Activated CD8-positive, alpha-beta memory T cell treated with anti-CD3 and anti-CD28 coated beads, Interleukin-2, amount 50 U/mL, for 1 hour (primary cell): ENCODE results near the gene POU2AF2.

Source experiments
- DNase-seq: peaks from one replicate; pipeline ENCODE4 v3.0.0-alpha.2; 2020; ENCODE audit errors: extremely low read depth

Gene POU2AF2

GRCh38 chr11:111331711-111332479 lies 86.4 kb downstream of the POU2AF2 start:
- no peak for DNase-seq

GRCh38 chr11:111334532-111335502 lies 89.3 kb downstream of the POU2AF2 start:
- DNase-seq, result no peak

- DNase-seq, result no peak
Measured at GRCh38 chr11:111335549-111335948, 90.0 kb downstream of the POU2AF2 start.
